ENCODE results near the gene ASF1B.

ASF1B gene

DNA sequence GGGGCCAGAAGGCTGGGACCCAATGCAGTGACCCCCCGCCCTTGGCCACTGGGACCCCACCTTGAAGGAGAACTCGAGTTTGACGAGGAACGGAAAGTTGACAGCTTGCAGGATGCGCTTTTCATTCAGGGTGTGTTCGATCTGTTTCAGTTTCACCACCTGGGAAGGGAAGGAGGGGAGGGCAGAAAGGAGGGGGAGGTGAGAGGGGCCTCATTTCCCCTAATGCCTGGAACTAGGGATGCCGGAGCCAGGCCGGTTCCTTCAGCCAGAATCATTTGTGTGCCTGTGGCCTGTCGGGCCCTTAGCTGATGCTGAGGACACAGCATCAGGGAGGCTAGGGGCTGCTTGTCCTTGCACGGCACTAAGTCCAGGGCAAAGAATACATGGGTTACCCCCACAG is 33.6 kb downstream of the ASF1B start:
- ATAC-seq (replicated peaks) (no peak), DNase-seq (no peak)
- no peaks in the 10 kb centered on the region for H3K27me3 Mint-ChIP-seq
- H3K27ac Mint-ChIP-seq, result no peak overlapping the region
- H3K4me1 Mint-ChIP-seq (ENCODE audit: low read depth in 2 of 2), result no peaks in the 10 kb centered on the region
- no peak overlapping the region for H3K4me3 Mint-ChIP-seq
- no peaks in the 10 kb centered on the region for H3K9me3 Mint-ChIP-seq
- peaks cover 49% of the 10 kb centered on the region for H3K36me3 Mint-ChIP-seq (ENCODE audit: insufficient read depth)

DNA sequence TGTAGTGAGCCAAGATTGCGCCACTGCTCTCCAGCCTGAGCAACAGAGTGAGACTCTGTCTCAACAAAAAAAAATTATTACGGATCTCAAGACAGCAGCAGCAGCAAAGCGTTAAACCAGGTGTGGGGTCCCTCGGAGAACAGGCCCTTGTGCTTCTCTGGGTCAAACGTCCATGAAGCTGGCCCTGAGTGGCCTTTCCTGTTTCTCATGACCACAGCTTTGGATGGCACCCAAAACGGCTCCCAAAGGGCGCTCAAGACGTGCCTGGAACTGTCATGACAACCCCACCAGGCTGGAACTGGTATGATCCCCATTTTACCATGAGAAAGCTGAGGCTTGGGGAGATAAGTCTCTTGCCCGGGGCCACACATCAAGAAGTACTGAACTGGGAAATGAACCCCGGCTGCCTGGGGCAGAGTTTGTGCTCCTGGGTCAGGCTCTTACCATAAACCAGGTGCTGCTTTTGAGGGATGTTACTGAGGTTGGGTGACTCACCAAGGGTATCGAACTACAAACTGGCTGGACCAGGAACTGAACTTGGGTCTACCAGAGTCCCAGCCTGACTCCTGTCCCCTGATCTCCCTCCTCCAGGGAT is 34.2 kb downstream of the ASF1B start:
- Mint-ChIP-seq H3K36me3 (ENCODE audit: insufficient read depth) (peaks cover 49% of the 10 kb centered on the region), H3K9me3 (no peaks in the 10 kb centered on the region), H3K27me3 (no peaks in the 10 kb centered on the region), H3K4me1 (ENCODE audit: low read depth in 2 of 2) (no peaks in the 10 kb centered on the region), H3K27ac (no peak overlapping the region), H3K4me3 (no peak overlapping the region)
- ATAC-seq (replicated peaks) (no peak), DNase-seq (no peak)

DNA sequence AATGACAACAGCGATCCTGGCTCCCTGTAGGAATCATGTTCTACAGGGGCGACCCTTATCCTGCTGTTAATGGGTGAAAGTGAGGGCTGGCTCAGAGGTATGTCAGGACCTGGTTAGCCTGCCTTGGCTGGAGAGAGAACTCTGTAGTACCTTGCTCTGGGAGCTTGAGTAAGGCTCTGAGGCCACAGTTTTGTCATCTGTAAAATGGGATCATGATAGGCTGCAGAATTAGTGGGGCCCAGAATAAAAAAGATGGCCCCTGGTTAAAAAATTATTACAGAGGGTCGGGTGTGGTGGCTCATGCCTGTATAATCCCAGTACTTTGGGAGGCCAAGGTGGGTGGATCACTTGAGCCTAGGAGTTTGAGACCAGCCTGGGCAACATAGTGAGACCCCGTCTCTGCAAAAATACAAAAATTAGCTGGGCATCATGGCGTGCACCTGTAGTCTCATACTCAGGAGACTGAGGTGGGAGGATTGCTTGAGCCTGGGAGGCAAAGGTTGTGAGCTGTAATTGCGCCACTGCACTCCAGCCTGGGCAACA is 35.3 kb downstream of the ASF1B start:
- no peak overlapping the region for H3K4me3 Mint-ChIP-seq
- H3K36me3 Mint-ChIP-seq (ENCODE audit: insufficient read depth), result peaks cover 49% of the 10 kb centered on the region
- H3K27ac Mint-ChIP-seq, result no peak overlapping the region
- H3K27me3 Mint-ChIP-seq, result no peaks in the 10 kb centered on the region
- ATAC-seq (replicated peaks), result no peak
- no peak for DNase-seq
- no peaks in the 10 kb centered on the region for H3K4me1 Mint-ChIP-seq (ENCODE audit: low read depth in 2 of 2)
- no peaks in the 10 kb centered on the region for H3K9me3 Mint-ChIP-seq

DNA sequence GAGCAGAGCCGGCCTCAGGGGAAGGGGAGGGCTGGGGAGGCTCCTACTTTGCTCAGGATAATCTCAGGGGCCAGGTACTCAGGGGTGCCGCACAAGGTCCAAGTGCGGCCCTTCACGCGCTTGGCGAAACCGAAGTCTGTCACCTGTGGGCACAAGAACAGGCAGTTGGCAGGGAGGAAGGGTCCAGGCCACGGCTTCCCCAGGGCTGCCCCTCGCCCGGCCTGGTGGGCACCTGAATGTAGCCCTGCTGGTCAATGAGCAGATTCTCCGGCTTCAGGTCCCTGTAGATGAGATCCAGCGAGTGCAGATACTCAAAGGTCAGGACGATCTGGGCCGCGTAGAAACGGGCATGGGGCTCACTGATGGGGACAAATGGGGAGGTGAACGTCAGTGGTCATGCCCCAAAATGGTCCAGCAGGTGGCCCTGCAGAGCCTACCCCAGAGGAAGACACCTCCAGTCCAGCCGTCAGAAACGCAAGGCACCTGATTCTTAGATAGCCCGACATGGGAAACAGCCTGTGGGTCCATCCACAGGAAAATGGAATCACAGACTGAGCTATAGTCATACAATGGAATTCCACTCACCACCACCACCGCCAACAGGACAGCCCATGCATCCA is 38.7 kb downstream of the ASF1B start:
- Mint-ChIP-seq H3K9me3 (no peaks in the 10 kb centered on the region), H3K27ac (no peak overlapping the region), H3K36me3 (ENCODE audit: insufficient read depth) (peaks cover 28% of the 10 kb centered on the region), H3K4me3 (no peak overlapping the region), H3K4me1 (ENCODE audit: low read depth in 2 of 2) (no peaks in the 10 kb centered on the region), H3K27me3 (no peaks in the 10 kb centered on the region)
- ATAC-seq (replicated peaks) (no peak), DNase-seq (no peak)

DNA sequence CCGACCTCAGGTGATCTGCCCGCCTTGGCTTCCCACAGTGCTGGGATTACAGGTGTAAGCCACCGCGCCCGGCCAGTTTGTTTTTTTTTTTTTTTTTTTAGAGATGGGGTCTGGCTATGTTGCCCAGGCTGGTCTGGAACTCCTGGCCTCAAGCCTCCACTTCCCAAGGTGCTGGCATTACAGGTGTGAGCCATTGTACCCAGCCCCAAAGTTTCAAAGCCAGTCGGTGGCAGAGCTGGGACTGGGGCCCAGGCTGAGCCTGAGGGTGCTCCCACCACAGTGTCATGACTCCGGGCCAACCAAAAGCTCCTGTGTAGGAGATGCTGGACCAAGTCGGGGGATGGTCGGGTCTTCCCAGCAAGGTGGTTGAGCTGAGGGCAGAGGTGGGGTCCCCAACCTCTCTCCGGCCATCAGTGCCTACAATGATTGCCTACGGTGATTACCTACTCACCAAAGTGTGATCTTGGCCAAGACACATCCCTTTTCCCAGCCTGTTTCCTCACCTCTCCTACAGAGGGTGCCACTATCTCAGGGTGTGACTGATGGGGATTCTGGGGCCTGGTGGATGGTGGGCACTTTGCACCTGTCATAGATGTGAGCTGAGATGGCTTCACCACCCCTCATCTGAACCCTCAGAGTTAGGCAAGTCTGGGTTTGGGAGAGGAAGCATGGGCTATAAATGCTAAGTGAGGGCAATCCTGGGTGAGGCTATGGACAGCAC is 40.0 kb downstream of the ASF1B start:
- Mint-ChIP-seq H3K27me3 (no peaks in the 10 kb centered on the region), H3K27ac (no peak overlapping the region), H3K4me3 (no peak overlapping the region), H3K4me1 (ENCODE audit: low read depth in 2 of 2) (peaks cover 8 to 9% of the 10 kb centered on the region in 2 donors), H3K9me3 (no peaks in the 10 kb centered on the region), H3K36me3 (ENCODE audit: insufficient read depth) (peaks cover 29% of the 10 kb centered on the region)
- DNase-seq, result no peak
- no peak for ATAC-seq (replicated peaks)

DNA sequence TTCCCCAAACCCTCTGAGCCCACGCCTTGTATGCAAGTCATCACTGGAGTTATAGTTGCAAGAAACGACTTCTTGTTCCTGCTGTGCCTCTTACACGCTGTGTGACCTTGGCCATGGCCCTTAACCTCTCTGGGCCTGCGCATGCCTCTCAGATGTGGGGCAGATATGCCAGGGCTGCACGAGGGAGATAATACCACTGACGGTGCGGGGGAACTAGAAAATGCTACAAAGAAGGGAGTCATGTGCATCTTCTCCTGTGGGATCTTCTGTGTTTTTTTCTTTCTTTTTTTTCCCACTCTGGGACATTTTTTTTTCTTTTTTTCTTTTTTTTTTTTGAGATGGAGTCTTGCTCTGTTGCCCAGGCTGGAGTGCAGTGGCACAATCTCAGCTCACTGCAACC is 41.5 kb downstream of the ASF1B start:
- Mint-ChIP-seq H3K9me3 (no peaks in the 10 kb centered on the region), H3K4me3 (no peak overlapping the region), H3K4me1 (ENCODE audit: low read depth in 2 of 2) (peaks cover 10% of the 10 kb centered on the region in 2 donors), H3K27me3 (no peaks in the 10 kb centered on the region), H3K27ac (no peak overlapping the region), H3K36me3 (ENCODE audit: insufficient read depth) (peaks cover 35% of the 10 kb centered on the region)
- DNase-seq (no peak), ATAC-seq (replicated peaks) (no peak)

DNA sequence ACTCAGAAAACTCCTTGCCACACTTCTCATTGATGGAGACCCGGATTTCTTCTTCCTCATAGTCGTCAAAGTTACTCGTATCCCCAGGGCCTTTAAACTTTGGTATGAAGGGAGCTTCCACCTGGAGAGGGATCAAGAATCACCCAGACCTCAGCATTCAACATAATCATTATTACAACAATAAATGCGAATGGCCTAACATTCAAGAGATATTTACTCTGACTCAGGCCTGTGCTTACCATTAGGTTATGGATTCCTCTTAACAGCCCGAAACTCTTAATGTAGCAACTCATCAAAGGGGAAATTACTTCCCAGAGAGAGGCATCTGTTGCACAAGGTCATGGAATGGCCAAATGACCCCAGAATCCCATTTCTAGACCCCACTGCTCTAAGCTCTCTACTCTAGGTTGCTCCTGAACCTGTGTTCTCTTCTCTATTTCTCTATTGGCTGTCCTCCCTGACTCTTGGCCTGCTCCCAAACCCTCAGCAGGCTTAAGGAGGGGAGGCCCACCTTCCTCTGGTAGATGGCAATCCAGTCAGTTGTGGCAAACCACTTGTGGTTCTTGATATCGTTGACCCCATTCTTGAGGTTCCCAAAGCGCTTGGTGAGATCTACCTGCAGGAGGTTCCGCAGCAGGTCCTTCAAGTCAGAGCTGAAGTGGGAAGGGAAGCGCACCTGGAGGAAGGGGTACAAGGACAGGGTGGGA is 43.1 kb downstream of the ASF1B start:
- no peaks in the 10 kb centered on the region for H3K9me3 Mint-ChIP-seq
- H3K27me3 Mint-ChIP-seq, result no peaks in the 10 kb centered on the region
- H3K4me3 Mint-ChIP-seq, result no peak overlapping the region
- DNase-seq, result no peak
- no peak overlapping the region for H3K27ac Mint-ChIP-seq
- no peak for ATAC-seq (replicated peaks)
- H3K4me1 Mint-ChIP-seq (ENCODE audit: low read depth in 2 of 2), result peaks cover 13 to 14% of the 10 kb centered on the region in 2 donors
- H3K36me3 Mint-ChIP-seq (ENCODE audit: insufficient read depth), result peaks cover 45% of the 10 kb centered on the region

DNA sequence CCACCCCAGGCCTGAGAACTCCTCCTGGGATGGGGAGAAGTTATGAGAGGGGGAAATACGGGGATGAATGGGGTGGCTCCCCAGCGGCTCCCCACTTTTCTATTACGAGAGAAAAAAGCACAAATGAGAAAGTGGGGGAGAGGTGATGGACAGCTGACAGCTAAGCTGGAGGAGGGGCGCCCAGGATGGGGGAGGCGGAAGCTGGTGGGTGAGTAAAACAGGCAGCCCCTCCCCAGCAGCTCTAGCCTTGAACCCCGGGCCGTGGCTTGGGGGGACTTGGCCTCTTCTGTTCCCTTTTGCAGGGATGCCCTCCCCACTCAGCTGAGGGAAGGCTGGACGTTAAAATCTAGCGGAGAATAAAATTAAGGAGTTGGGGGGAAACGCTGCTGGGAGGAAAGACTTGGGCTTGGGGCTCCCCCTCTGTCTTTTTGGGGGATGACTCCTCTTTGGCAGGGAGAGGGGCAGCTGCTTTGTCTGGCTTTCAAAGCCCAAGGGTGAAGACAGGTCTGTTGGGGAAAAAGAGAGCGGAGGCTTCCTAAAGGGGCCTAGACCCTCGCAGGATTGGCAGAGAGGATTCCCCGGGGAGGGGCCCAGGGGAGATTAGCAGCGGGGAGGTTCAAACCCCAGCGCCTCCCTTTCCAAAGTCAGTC is 44.5 kb downstream of the ASF1B start:
- Mint-ChIP-seq H3K27ac (peak overlapping the region; percentile 82 to 97), H3K27me3 (no peaks in the 10 kb centered on the region), H3K4me3 (peak overlapping the region; percentile 91 to 98), H3K36me3 (ENCODE audit: insufficient read depth) (peaks cover 42% of the 10 kb centered on the region), H3K4me1 (ENCODE audit: low read depth in 2 of 2) (peaks cover 13 to 14% of the 10 kb centered on the region in 2 donors), H3K9me3 (no peaks in the 10 kb centered on the region)
- no peak for ATAC-seq (replicated peaks)
- peak in 1 of 3 experiments; percentile 16 for DNase-seq

DNA sequence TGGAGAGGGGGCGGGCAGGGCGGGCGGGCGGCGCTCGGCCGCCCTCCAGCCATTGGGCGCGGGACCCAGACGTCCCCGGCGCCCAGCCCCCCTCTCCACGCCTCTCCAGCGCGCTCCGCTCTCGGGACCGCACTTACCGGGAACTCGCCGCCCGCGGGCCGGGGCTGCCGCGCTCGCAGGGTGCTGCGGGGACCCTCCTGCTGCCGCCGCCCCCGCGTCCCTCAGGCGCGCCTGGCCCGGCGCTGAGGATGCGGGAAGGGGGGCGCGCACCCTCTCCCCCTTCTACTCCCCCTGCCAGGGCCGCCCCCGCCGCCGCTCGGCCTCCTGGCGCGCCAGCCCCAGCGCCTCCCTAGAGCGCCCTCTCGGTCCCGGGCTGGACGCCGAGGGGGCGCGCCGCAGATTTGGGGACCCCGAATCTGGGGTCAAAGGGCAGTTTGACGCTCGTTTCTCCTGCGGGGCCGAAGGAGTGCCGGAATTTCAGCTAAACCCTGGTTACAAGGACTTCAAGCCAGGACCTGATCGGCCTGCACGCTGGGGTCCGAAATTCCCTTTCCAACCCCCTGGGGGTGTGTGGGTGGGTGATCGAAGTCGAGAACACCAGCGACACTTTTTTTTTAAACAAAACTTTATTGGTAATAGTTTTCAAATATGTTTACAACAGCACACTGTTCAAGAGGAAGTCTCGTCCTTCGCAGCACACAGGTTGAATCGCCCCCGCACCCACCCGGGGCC is 45.1 kb downstream of the ASF1B start:
- H3K27ac Mint-ChIP-seq, result peak overlapping the region; percentile 82 to 97
- ATAC-seq (replicated peaks) (peak; percentile 56), DNase-seq (peak; percentile 49 to 66 (median 54))
- peaks cover 13 to 14% of the 10 kb centered on the region in 2 donors for H3K4me1 Mint-ChIP-seq (ENCODE audit: low read depth in 2 of 2)
- peaks cover 39% of the 10 kb centered on the region for H3K36me3 Mint-ChIP-seq (ENCODE audit: insufficient read depth)
- H3K4me3 Mint-ChIP-seq, result peak overlapping the region; percentile 91 to 98
- no peaks in the 10 kb centered on the region for H3K9me3 Mint-ChIP-seq
- H3K27me3 Mint-ChIP-seq, result no peaks in the 10 kb centered on the region

DNA sequence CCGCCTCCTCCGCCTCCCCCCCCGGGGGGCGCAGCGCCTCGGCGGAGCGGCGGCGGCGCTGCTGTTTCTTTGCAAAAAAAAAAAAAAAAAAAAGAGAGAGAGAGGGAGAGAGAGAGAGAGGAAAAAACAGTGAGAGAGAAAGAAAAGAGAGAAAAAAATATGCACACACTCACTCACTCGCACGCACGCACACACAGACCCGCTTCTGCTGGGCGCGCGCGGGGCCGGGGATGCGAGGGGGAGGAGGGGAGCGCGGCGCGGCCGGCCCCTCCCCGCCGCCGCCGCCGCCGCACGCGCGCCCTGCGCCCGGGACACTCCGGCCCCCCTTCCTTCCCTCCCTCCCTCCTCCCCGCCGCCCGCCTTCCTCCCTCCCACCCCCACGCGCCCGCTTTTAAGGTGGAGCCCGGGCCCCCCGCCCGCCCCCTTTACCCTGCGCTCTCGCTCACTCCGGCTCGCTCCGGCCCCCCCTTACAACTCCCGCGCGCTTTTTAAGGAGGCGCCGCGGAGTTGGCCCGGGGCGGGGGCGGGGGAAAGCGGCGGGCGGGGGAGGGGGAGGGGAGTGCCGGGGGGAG is 45.8 kb downstream of the ASF1B start, which contains the start of gene SAMD1:
SAMD1 (minus strand) TSS at position 243 of the 572 bp plus-strand sequence.
- Mint-ChIP-seq H3K4me3 (peak within 1 kb of the TSS; percentile 91 to 98), H3K27ac (peak within 1 kb of the TSS; percentile 88 to 97), H3K9me3 (no peaks in the 10 kb centered on the region), H3K27me3 (no peaks in the 10 kb centered on the region), H3K36me3 (ENCODE audit: insufficient read depth) (peaks cover 33% of the 10 kb centered on the region), H3K4me1 (ENCODE audit: low read depth in 2 of 2) (peaks cover 13 to 14% of the 10 kb centered on the region in 2 donors)
- ATAC-seq (replicated peaks), result peak; percentile 67
- peak; percentile 61 to 68 (median 64) for DNase-seq

DNA sequence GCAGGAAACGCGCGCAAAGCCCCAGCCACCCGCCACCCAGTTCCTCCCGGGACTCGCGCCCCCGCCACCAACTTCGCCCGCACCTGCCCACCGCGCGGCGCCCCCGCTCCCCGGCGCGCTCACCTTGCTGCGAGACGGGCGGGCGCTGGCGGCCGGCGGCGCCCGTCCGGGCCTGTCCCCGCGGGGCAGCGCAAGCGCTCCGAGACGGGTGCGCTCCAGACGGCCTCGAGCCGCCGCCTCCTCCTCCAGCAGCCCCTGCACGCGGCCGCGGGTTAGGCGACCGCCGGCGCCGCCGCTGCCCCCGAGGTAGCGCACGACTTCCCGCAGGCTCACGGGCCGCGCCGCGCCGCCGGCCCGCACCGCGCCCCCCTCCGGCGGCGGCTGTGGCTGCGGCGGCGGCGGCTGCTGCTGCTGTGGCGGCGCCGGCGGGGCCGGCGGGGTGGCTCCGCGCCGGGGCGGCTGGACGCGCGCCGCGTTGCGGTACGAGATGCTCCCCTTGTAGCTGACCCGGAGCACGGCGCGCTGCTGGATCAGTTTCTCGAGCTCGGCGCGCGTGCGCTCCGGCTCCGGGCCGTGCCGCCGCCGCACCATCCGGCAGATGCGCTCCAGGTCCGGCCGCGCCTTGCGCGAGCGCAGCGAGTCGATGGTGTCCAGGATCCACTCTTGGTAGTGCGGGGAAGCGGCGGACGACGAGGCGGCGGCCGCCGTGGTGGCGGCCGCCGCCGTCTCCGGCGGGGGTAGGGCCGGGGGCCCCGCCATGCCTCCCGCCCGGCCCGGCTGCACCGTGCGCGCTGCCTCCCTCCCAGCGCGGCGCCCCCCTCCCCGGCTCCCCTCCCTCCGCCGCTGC is 46.5 kb downstream of the ASF1B start:
- H3K9me3 Mint-ChIP-seq, result no peaks in the 10 kb centered on the region
- peak; percentile 18 for ATAC-seq (replicated peaks)
- peak overlapping the region; percentile 75 to 80 for H3K4me3 Mint-ChIP-seq
- H3K27ac Mint-ChIP-seq, result peak overlapping the region; percentile 68 to 88
- no peaks in the 10 kb centered on the region for H3K27me3 Mint-ChIP-seq
- peaks cover 14% of the 10 kb centered on the region in 2 donors for H3K4me1 Mint-ChIP-seq (ENCODE audit: low read depth in 2 of 2)
- H3K36me3 Mint-ChIP-seq (ENCODE audit: insufficient read depth), result peaks cover 31% of the 10 kb centered on the region
- peak; percentile 31 to 40 (median 39) for DNase-seq

DNA sequence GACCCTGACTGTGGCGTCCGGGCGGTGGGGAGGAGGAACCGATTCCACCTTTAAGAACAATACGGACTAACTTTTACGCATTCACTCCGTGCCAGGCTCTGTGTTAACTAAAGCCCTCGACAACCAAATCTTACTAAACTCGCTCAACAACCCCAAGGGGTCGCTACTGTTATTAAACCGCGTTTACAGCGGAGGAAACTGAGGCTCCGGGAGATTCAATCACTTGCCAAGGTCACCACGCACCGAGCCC is 47.1 kb downstream of the ASF1B start:
- H3K36me3 Mint-ChIP-seq (ENCODE audit: insufficient read depth), result peaks cover 31% of the 10 kb centered on the region
- no peaks in the 10 kb centered on the region for H3K9me3 Mint-ChIP-seq
- peak overlapping the region; percentile 47 to 65 for H3K4me3 Mint-ChIP-seq
- DNase-seq (peak in 1 of 3 experiments; percentile 25), ATAC-seq (replicated peaks) (no peak)
- no peaks in the 10 kb centered on the region for H3K27me3 Mint-ChIP-seq
- H3K4me1 Mint-ChIP-seq (ENCODE audit: low read depth in 2 of 2), result peaks cover 14% of the 10 kb centered on the region in 2 donors
- peak overlapping the region; percentile 50 to 88 for H3K27ac Mint-ChIP-seq

Measured in effector memory CD8-positive, alpha-beta T cell (primary cell).